Pancreas (tissue), 10 donors: ENCODE measurements around the gene ARNT2. TPM values are rescaled to one million over a fixed set of nuclear protein-coding genes. Genes with fewer than 3 reads are reported as not detected.

Source experiments
- ATAC-seq, 4 donors: fragments of 200-7000 bp; cut with Tn5 transposase; one replicate each; pipeline versions ENCODE4 v1.8.0 to v1.9.1; 2020; ENCODE audit warnings: mild to moderate bottlenecking in 4 of 4, moderate library complexity in 4 of 4
- DNase-seq, 6 donors: peaks; one replicate each; pipeline ENCODE4 v3.0.0-alpha.2; 2020
- FAIRE-seq: peaks from 2 replicates; lab custom pipeline; 2012; peaks lifted over from hg19 to GRCh38; lab: Jason Lieb, UNC
- H3K27ac ChIP-seq, 4 donors: fragments of 200-600 bp; sonication (generic); 1 replicate in 3 of 4; 2 replicates in 1 of 4; pipeline versions ENCODE4 v1.5.0 to v1.8.0; 2020
- H3K27me3 ChIP-seq, 4 donors: fragments of 200-600 bp; one replicate each; pipeline ENCODE4 v1.8.0; 2021
- H3K36me3 ChIP-seq, 3 donors: fragments of 200-600 bp; sonication (generic) in 1 of 3; one replicate each; pipeline versions ENCODE4 v1.5.0 to v1.8.0; 2020 to 2021
- H3K4me1 ChIP-seq, 3 donors: fragments of 200-600 bp; one replicate each; pipeline ENCODE4 v1.8.0; 2021
- H3K4me3 ChIP-seq, 4 donors: fragments of 200-600 bp; sonication (generic) in 2 of 4; one replicate each; pipeline versions ENCODE4 v1.5.0 to v1.8.0; 2020 to 2021
- H3K9me3 ChIP-seq, 4 donors: fragments of 200-600 bp; one replicate each; pipeline ENCODE4 v1.8.0; 2021
- CTCF ChIP-seq, 4 donors: fragments of 200-600 bp; sonication (generic) in 3 of 4; IDR thresholded peaks; one replicate each; pipeline versions ENCODE4 v1.5.0 to v1.8.0; 2021; ENCODE audit warnings: antibody characterized with exemption in 4 of 4
- WGBS, 2 donors: extraction: QIAGEN DNeasy Blood & Tissue Kit; methylation state at CpG; one replicate each; pipeline ENCODE4 v1.1.7; 2013; 5-methylcytosine and 5-hydroxymethylcytosine counted together
- intact Hi-C, 3 donors: fragments of 100-400 bp; cut with DNase I; formaldehyde crosslinking; loops; one replicate each; pipeline versions ENCODE4 v1.11.1 to v1.14.2; 2022
- polyA plus RNA-seq, 2 donors: library from polyadenylated mRNA; stranded (reverse); fragments of 200-250 nt; gene quantifications; one replicate each; pipeline ENCODE4 v1.2.3, GENCODE V29; 2013
- total RNA-seq, 6 donors: library from RNA; stranded (reverse); fragmentation: NEBNext Ultra II Directional in 4 of 6; extraction: Animal tissue kit (Norgen Biotek cat#: 25700) in 4 of 6; gene quantifications; one replicate each; pipeline versions ENCODE4 v1.2.1 to v1.2.4, GENCODE V29; 2021 to 2023
- donor health status: healthy with polysubstance abuse.
- donor health status: DM: no; HTN: no; CAD: no; lungs with moderate emphysema.
- donor health status: DM: no; HTN: no; CAD: no.
- donor health status: control.
- donor health status: control.
- donor health status: Bipolar disorder and iron deficiency.
- donor health status: DM: yes; HTN: yes; CAD: no.
- donor health status: DM: no; HTN: no; CAD: no.
- donor health status: DM: no; HTN: no; CAD: no.
- donor health status: DM: yes; HTN: yes; CAD: no.

ARNT2 gene
- total and polyA plus RNA-seq, 8 donors, result 2.1 to 18.1 (median 5.4) TPM

- 72 to 74% methylated on average over 11 of the region's 11 CpGs for WGBS, 2 donors
- intact Hi-C loops, result no loop called here
- Histone ChIP-seq H3K27me3 (no peaks in the 10 kb centered on the region), H3K4me3 (no peak overlapping the region), H3K4me1 (no peaks in the 10 kb centered on the region), H3K9me3 (no peaks in the 10 kb centered on the region), H3K27ac (no peak overlapping the region), H3K36me3 (no peaks in the 10 kb centered on the region)
- no peak for TF ChIP-seq CTCF (IDR thresholded peaks at IDR 0.05)
- ATAC-seq (no peak), DNase-seq (no peak), FAIRE-seq (no peak)
Measured at GRCh38 chr15:80431635-80432344, 27.6 kb downstream of the ARNT2 start.

- no peaks in the 10 kb centered on the region for H3K27me3 ChIP-seq
- FAIRE-seq (no peak), ATAC-seq (no peak), DNase-seq (no peak)
- no peaks in the 10 kb centered on the region for H3K36me3 ChIP-seq
- no peaks in the 10 kb centered on the region for H3K4me1 ChIP-seq
- intact Hi-C loops, result no loop called here
- no peak overlapping the region for H3K4me3 ChIP-seq
- 83 to 87% methylated on average over 2 of the region's 2 CpGs for WGBS, 2 donors
- no peaks in the 10 kb centered on the region for H3K9me3 ChIP-seq
- TF ChIP-seq CTCF (IDR thresholded peaks at IDR 0.05), result no peak
- H3K27ac ChIP-seq, result no peak overlapping the region
Measured at GRCh38 chr15:80432345-80432702, 28.1 kb downstream of the ARNT2 start.

DNA sequence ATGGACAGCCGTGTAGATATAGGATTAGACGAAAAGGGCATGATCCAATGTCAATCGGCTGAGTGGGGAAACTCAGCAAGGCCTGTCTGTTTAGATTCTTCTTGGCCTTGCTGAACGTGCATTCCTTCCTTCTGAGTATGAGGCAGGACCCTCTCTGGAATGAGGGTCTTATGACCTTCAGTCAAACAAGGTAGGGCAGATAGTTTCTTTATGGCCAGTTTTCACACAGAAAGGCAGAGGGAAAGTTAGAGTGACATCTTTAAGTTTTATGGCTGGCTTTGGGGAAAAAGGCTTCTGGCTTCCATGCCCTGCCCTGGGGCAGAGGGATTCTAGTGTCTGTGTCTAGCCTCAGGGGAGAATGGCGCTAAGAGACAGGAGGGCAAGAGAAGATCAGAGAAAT, 29.7 kb downstream of the ARNT2 start:
- H3K4me1 ChIP-seq, result no peaks in the 10 kb centered on the region
- no peak overlapping the region for H3K4me3 ChIP-seq
- no peaks in the 10 kb centered on the region for H3K27me3 ChIP-seq
- H3K9me3 ChIP-seq, result no peaks in the 10 kb centered on the region
- WGBS, 2 donors, result 93 to 94% methylated on average over 5 of the region's 5 CpGs
- no peak overlapping the region for H3K27ac ChIP-seq
- no peaks in the 10 kb centered on the region for H3K36me3 ChIP-seq
- intact Hi-C loops, result no loop called here
- DNase-seq, result no peak
- FAIRE-seq, result no peak
- no peak for TF ChIP-seq CTCF (IDR thresholded peaks at IDR 0.05)
- ATAC-seq, result no peak

- DNase-seq, result no peak
- no peaks in the 10 kb centered on the region for H3K36me3 ChIP-seq
- no peak overlapping the region for H3K4me3 ChIP-seq
- H3K9me3 ChIP-seq, result no peaks in the 10 kb centered on the region
- WGBS, 2 donors, result 70 to 83% methylated on average over 13 of the region's 13 CpGs
- intact Hi-C loops, result no loop called here
- H3K4me1 ChIP-seq, result no peaks in the 10 kb centered on the region
- TF ChIP-seq CTCF (IDR thresholded peaks at IDR 0.05), result no peak
- no peak for FAIRE-seq
- H3K27me3 ChIP-seq, result no peaks in the 10 kb centered on the region
- H3K27ac ChIP-seq, result no peak overlapping the region
- ATAC-seq, result peak in 1 of 4 donors; percentile 19
Measured at GRCh38 chr15:80434926-80435720, 30.9 kb downstream of the ARNT2 start.
